LNCaP clone FGC (cell line): ENCODE results near the gene ARHGEF28.

Experiments used
- DNase-seq: peaks from one replicate; pipeline ENCODE4 v3.0.0-alpha.2; 2011; ENCODE audit warnings: low read depth
- H3K4me3 ChIP-seq: 2 replicates; pipeline ENCODE4 v1.5.1; 2011; ENCODE audit warnings: mild to moderate bottlenecking, low read depth, low read length, control low read depth
- CTCF ChIP-seq: IDR thresholded peaks from 2 replicates; pipeline ENCODE4 v1.5.1; 2012; ENCODE audit warnings: mild to moderate bottlenecking; ENCODE audit not compliant: control insufficient read depth, insufficient read depth; ENCODE audit errors: extremely low read depth

Gene ARHGEF28

GRCh38 chr5:73902327-73903051, 276.5 kb downstream of the ARHGEF28 start:
- DNase-seq = peak; percentile 71

GRCh38 chr5:73903169-73903568, 277.2 kb downstream of the ARHGEF28 start:
- H3K4me3 ChIP-seq = no peak overlapping the region
- no peak for DNase-seq
- TF ChIP-seq CTCF = no peak

More at GRCh38 chr5:73902327-73903051, 276.5 kb downstream of the ARHGEF28 start:
- peak; percentile 63 for TF ChIP-seq CTCF
- H3K4me3 ChIP-seq = no peak overlapping the region

GRCh38 chr5:73906277-73906676, 280.3 kb downstream of the ARHGEF28 start:
- no peak for DNase-seq
- no peak for TF ChIP-seq CTCF
- no peak overlapping the region for H3K4me3 ChIP-seq

GRCh38 chr5:73907164-73907563, 281.2 kb downstream of the ARHGEF28 start:
- H3K4me3 ChIP-seq = no peak overlapping the region
- DNase-seq = no peak

GRCh38 chr5:73908395-73908794, 282.4 kb downstream of the ARHGEF28 start:
- TF ChIP-seq CTCF = no peak
- H3K4me3 ChIP-seq = no peak overlapping the region
- no peak for DNase-seq

More at GRCh38 chr5:73907164-73907563, 281.2 kb downstream of the ARHGEF28 start:
- no peak for TF ChIP-seq CTCF

- TF ChIP-seq CTCF = no peak
- no peak for DNase-seq
Observed at GRCh38 chr5:73908846-73909245, 282.9 kb downstream of the ARHGEF28 start.

GRCh38 chr5:73909474-73909873, 283.5 kb downstream of the ARHGEF28 start:
- DNase-seq = no peak

More at GRCh38 chr5:73908846-73909245, 282.9 kb downstream of the ARHGEF28 start:
- H3K4me3 ChIP-seq = no peak overlapping the region

More at GRCh38 chr5:73909474-73909873, 283.5 kb downstream of the ARHGEF28 start:
- no peak for TF ChIP-seq CTCF
- H3K4me3 ChIP-seq = no peak overlapping the region
